GM19467 (cell line): Measurements from ENCODE around the gene TRAF3IP3.
"Not testable (repeated sequence)": the region's sequence is repeated elsewhere in the genome, so short reads cannot be mapped to it uniquely, and the experiment has no call there.

Experiments used
- ATAC-seq: cut with Tn5 transposase; IDR thresholded peaks from one replicate; pipeline ENCODE4 v1.9.1; 2021; ENCODE audit warnings: mild to moderate bottlenecking, moderate library complexity; ENCODE audit not compliant: unreplicated experiment

The TRAF3IP3 gene

GRCh38 chr1:209767706-209768105 lies 11.9 kb downstream of the TRAF3IP3 start:
- ATAC-seq = no peak

DNA sequence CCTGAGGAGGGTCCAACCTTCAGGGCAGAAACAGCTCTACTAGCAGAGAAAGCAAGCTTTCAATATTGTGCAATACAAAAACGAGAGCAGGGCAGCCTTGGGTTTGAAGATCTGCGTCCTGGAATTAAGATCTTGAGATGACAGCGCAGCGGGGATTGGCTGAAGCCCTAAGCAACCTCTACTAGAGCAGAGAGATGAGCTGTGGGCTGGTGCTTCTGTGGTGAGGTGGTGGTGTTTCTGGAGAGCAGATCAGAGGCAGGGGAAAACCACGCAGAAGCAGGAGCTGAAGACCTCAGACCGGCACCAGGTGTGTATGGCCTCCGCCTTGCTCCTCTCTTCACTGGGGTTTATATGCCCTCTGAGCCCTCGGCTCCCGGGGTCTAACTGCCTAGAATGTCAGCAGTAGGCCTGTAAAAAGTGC lies 12.5 kb downstream of the TRAF3IP3 start:
- ATAC-seq = peak; percentile 86

DNA sequence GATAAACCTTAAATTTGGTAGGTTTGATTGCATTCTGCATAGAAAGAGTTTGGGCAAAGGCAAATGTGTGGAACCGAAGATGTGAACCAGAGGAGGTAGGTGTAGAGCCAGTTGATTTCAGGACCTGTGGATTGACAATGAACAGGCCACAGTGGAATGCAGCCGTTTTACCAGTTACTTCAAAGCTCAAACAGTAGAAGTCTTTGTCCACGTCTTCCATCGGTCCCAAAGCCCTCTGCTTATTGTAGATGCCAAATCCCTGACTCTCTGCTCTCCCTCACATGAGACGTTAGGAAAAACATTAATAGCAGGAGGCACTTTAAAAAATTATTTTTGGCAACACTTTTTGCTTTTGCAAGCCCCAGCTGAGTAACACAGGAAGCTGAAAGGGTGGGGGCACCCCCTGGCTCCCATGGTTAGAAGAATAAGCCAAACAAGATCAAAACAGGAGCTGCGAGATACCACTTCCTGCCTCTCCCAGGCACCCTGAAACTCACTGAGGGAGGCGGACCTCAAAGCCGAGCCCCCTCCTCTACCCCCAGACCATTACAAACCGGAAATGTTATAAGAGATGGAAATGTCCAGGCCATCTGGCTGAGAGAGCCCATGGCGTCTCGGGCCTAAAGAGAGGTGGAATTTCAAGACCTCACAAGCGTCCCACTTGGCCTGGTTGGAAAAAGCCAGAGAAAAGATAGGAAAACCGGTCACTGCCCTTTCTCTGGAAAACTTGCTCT lies 13.5 kb downstream of the TRAF3IP3 start:
- ATAC-seq = peak; percentile 72

DNA sequence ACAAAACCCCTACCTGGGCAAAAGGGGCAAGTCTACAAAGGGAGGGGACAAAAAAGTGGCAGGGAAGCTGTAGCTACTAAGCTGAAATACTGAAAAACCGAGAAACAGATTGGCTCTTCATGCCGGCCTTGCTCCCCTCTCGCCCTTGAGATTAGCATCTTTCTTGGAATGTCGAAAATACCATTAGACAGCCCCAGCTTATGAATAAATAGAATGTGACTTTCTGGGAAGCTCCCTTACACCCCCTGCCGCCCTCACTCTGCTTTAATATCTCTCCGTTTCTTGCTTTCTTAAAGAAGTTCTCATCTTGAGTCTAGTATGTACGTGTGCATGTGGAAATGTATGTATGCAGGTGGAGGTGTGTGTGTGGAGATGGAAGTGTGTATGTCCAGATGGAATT lies 14.1 kb downstream of the TRAF3IP3 start:
- ATAC-seq = no peak

DNA sequence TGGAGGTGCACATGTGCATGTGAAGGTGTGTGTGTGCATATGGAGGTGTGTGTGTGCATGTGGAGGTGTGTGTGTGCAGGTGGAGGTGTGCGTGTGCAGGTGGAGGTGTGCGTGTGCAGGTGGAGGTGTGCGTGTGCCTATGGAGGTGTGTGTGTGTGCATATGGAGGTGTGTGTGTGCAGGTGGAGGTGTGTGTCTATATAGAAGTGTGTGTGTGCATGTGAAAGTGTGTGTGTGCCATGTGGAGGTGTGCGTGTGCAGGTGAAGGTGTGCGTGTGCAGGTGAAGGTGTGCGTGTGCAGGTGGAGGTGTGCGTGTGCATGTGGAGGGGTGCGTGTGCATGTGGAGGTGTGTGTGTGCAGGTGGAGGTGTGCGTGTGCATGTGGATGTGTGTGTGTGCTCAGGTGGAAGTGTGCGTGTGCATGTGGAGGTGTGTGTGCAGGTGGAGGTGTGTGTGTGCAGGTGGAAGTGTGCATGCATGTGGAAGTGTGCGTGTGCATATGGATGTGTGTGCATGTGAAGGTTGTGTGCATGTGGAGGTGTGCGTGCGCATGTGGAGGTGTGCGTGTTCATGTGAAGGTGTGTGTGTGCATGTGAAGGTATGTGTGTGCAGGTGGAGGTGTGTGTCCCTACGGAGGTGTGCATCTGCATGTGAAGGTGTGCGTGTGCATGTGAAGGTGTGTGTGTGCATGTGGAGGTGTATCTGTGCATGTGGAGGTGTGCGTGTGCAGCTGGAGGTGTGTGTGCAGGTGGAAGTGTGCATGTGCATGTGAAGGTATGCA lies 15.0 kb downstream of the TRAF3IP3 start:
- ATAC-seq = no peak

- no peak for ATAC-seq
Observed at GRCh38 chr1:209772126-209772525, 16.3 kb downstream of the TRAF3IP3 start.

- no peak for ATAC-seq
Observed at GRCh38 chr1:209774592-209774991, 18.7 kb downstream of the TRAF3IP3 start.

DNA sequence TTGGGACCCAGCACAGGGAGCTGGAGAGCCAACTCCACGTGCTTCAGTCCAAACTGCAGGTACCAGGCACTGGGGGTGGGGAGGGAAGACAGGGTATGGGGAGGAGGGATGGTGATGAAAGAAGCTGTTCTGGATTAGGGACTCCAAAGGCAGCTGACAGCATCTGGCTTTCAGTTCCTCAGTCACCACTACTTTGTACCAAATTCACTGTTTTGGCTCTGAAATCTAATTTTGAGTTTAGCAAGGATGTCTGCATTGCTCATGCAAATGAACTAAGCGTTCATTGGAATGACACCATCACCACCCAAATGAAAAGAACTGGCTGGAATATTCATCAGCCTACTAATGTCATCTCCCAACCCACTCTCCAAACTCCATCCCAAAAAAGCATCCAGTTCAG lies 19.8 kb downstream of the TRAF3IP3 start:
- ATAC-seq = no peak

GRCh38 chr1:209777587-209777986 lies 21.7 kb downstream of the TRAF3IP3 start:
- no peak for ATAC-seq

DNA sequence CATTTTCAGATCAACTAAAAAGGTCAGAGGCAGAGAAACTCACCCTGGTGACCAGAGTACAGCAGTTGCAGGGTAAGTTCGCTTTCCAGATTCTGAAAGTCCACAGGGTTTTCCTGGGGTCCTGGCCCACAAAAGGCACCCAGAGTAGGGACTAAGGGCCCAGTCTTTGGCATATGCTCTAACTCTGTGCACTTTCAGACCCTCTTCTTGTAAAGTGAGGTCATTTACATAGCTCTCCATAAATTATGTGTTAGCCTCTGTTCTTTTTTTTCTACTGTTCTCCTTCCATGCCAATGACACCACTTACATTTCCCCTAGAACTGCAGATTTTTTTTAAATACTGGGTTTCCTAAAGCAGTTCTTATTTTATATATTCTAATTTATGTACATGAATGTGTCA lies 22.2 kb downstream of the TRAF3IP3 start:
- ATAC-seq = no peak

- ATAC-seq = no peak
Observed at GRCh38 chr1:209780268-209780667, 24.4 kb downstream of the TRAF3IP3 start.

- no peak for ATAC-seq
Observed at GRCh38 chr1:209783386-209783785, 27.5 kb downstream of the TRAF3IP3 start.

- peak; percentile 98 for ATAC-seq
Observed at GRCh38 chr1:209784265-209785169, 28.7 kb downstream of the TRAF3IP3 start, which contains the start of gene C1orf74. Gene C1orf74 (minus strand): TSS chr1:209784559. CDS start chr1:209783634, 925 bp downstream.

- ATAC-seq = no peak
Observed at GRCh38 chr1:209785592-209785991, 29.7 kb downstream of the TRAF3IP3 start.

DNA sequence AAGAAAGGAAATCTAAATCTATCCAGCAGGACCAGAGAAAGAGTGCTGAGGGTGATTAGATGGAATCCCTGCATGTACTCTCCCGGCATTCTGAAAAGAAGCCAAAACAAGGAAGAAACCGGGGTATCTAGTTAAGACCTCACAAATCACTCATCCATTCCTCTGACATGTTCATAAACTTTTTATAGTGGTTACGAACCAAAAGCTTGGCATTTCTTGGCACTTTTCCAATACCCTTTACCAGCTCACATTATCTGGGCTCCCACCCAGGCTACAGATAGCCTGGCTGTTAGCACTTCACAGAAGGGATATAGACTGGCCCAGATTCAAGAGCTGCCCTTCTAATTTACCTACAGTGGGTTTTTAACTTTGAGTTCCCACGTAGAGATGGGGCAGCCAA lies 30.3 kb downstream of the TRAF3IP3 start:
- ATAC-seq = no peak

DNA sequence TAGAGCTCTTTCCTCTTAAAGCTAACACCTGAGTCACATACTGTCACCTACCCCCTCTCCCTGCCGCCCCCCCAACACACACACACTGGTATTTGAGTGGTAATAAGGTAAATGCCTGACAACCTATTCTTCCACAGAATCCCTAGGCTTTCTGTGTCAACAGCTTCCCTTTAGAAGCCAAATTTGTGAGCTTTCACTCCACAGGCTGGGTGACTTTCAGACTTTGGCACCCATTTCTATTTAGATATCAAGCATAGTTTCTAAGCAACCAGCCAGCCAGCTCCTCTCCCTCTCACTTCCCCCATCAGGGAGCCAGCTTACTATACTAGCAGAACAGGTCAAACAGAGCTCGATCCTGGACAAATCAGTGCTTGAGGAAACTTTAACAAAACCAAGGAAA lies 31.7 kb downstream of the TRAF3IP3 start:
- no peak for ATAC-seq

GRCh38 chr1:209789245-209789644 lies 33.4 kb downstream of the TRAF3IP3 start:
- no peak for ATAC-seq

- no peak for ATAC-seq
Observed at GRCh38 chr1:209790286-209791193, 34.7 kb downstream of the TRAF3IP3 start.

- ATAC-seq = no peak
Observed at GRCh38 chr1:209791920-209792319, 36.1 kb downstream of the TRAF3IP3 start.

DNA sequence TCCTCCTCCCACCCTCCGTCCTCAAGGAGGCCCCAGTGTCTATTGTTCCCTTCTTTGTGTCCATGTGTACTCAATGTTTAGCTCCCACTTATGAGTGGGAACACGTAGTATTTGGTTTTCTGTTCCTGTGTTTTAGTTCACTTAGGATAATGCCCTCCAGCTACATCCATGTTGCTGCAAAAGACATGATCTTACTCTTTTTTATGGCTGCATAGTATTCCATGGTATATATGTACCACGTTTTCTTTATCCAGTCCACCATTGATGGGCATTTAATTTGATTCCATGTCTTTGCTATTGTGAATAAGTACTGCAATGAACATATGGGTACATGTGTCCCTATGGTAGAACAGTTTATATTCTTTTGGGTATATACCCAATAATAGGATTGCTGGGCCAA lies 37.9 kb downstream of the TRAF3IP3 start:
- not testable (repeated sequence) for ATAC-seq
